Keratinocyte (primary cell): ENCODE data around the gene THBD. TPM values are rescaled to one million over a fixed set of nuclear protein-coding genes. Genes with fewer than 3 reads are reported as not detected.

Experiments
- DNase-seq: peaks from one replicate; pipeline ENCODE4 v3.0.0-alpha.2; 2011; ENCODE audit warnings: low read depth, missing footprints, low spot score
- FAIRE-seq: peaks from 2 replicates; lab custom pipeline; 2011; peaks lifted over from hg19 to GRCh38; lab: Jason Lieb, UNC
- H2AFZ ChIP-seq: 2 replicates; pipeline ENCODE4 v1.6.0; 2012; ENCODE audit warnings: low read length, control low read depth, inconsistent platforms; ENCODE audit not compliant: control insufficient read depth
- H3K27ac ChIP-seq: 2 replicates; pipeline ENCODE4 v1.5.1; 2011; ENCODE audit warnings: low read length; ENCODE audit not compliant: control insufficient read depth, insufficient read depth
- H3K27me3 ChIP-seq: 3 replicates; pipeline ENCODE4 v1.6.0; 2011; ENCODE audit warnings: low read length; ENCODE audit not compliant: control insufficient read depth, insufficient read depth; ENCODE audit errors: extremely low read depth
- H3K36me3 ChIP-seq, 2 experiments: 2 replicates in 1 of 2; 3 replicates in 1 of 2; pipeline ENCODE4 v1.5.1; 2011; ENCODE audit warnings: low read length in 2 of 2, mild to moderate bottlenecking in 1 of 2; ENCODE audit not compliant: control insufficient read depth in 2 of 2, insufficient read depth in 2 of 2; ENCODE audit errors: extremely low read depth in 1 of 2
- H3K4me1 ChIP-seq: 3 replicates; pipeline ENCODE4 v1.5.1; 2011; ENCODE audit warnings: low read length; ENCODE audit not compliant: control insufficient read depth, insufficient read depth; ENCODE audit errors: extremely low read depth
- H3K4me2 ChIP-seq: 3 replicates; pipeline ENCODE4 v1.6.0; 2011; ENCODE audit warnings: low read depth, low read length; ENCODE audit not compliant: control insufficient read depth, insufficient read depth; ENCODE audit errors: extremely low read depth
- H3K4me3 ChIP-seq, 3 experiments: fragments of 200-600 bp in 1 of 3; sonication (generic) in 1 of 3; 2 replicates in 2 of 3; 3 replicates in 1 of 3; pipeline ENCODE4 v1.5.1; 2011 to 2016; ENCODE audit warnings: low read length in 3 of 3, mild to moderate bottlenecking in 3 of 3, control low read depth in 2 of 3, inconsistent platforms in 1 of 3, low read depth in 1 of 3, mixed read lengths in 1 of 3, mixed run types in 1 of 3, moderate library complexity in 1 of 3; ENCODE audit not compliant: control insufficient read depth in 2 of 3, insufficient read depth in 2 of 3; ENCODE audit errors: extremely low read depth in 1 of 3
- H3K79me2 ChIP-seq: 2 replicates; pipeline ENCODE4 v1.6.0; 2012; ENCODE audit warnings: low read length; ENCODE audit not compliant: control insufficient read depth, insufficient read depth
- H3K9ac ChIP-seq: 3 replicates; pipeline ENCODE4 v1.6.0; 2011; ENCODE audit warnings: low read length; ENCODE audit not compliant: control insufficient read depth, insufficient read depth; ENCODE audit errors: extremely low read depth
- H3K9me1 ChIP-seq: 3 replicates; pipeline ENCODE4 v1.6.0; 2011; ENCODE audit warnings: low read length; ENCODE audit not compliant: control insufficient read depth, insufficient read depth; ENCODE audit errors: extremely low read depth
- H3K9me3 ChIP-seq: 2 replicates; pipeline ENCODE4 v1.5.1; 2012; ENCODE audit warnings: low read depth, low read length; ENCODE audit not compliant: control insufficient read depth
- H4K20me1 ChIP-seq: 3 replicates; pipeline ENCODE4 v1.6.0; 2011; ENCODE audit warnings: low read length; ENCODE audit not compliant: control insufficient read depth, insufficient read depth; ENCODE audit errors: extremely low read depth
- EZH2 ChIP-seq: IDR thresholded peaks from one replicate; pipeline ENCODE4 v1.6.1; 2012; ENCODE audit warnings: inconsistent platforms, mild to moderate bottlenecking, low read length, moderate library complexity
- dilution Hi-C: fragments of 300-500 bp; cut with MboI; formaldehyde crosslinking; loops from one replicate; pipeline ENCODE4 v1.7.0; 2020; ENCODE audit warnings: low sequenced_read_pairs; ENCODE audit not compliant: extremely low pct_ligation_motif_present
- polyA plus RNA-seq, 5 experiments: library from polyadenylated mRNA; depleted of rRNA in 3 of 5; stranded (reverse) in 3 of 5; stranded (forward) in 1 of 5; unstranded in 1 of 5; fragments of >200 nt; gene quantifications; 1 replicate in 1 of 5; 2 replicates in 3 of 5; 3 replicates in 1 of 5; pipeline versions ENCODE4 v1.2.1 to v1.2.3, GENCODE V29; 2011 to 2012; ENCODE audit warnings: missing spikeins in 2 of 5, low read depth in 1 of 5, low replicate concordance in 1 of 5
- TF ChIP-seq, protein P1 (sequence below), 3 experiments: IDR thresholded peaks in 1 of 3; conservative IDR thresholded peaks in 1 of 3; optimal IDR thresholded peaks in 1 of 3; 2 replicates in 2 of 3; 3 replicates in 1 of 3; pipeline versions ENCODE3 to v1.5.1; 2011; ENCODE audit warnings: low read length in 3 of 3, mild to moderate bottlenecking in 3 of 3, moderate library complexity in 2 of 3, control low read depth in 1 of 3, inconsistent platforms in 1 of 3; ENCODE audit not compliant: insufficient read depth in 2 of 3; ENCODE audit errors: extremely low read depth in 1 of 3

THBD gene
- polyA plus RNA-seq, 1 donor (not counting 4 experiments of a cell fraction or from before 2014, with no cell fraction given) = 4.7 TPM

GRCh38 chr20:23071398-23071797 is 21.9 kb upstream of the THBD start:
- no peak overlapping the region for H3K27ac ChIP-seq
- H3K9ac ChIP-seq = no peak overlapping the region
- H3K79me2 ChIP-seq = no peaks in the 10 kb centered on the region
- H3K9me1 ChIP-seq = no peaks in the 10 kb centered on the region
- H3K4me2 ChIP-seq = no peak overlapping the region
- FAIRE-seq (no peak), DNase-seq (no peak)
- no peaks in the 10 kb centered on the region for H3K27me3 ChIP-seq
- TF ChIP-seq EZH2 = no peak
- TF ChIP-seq, protein P1, sequence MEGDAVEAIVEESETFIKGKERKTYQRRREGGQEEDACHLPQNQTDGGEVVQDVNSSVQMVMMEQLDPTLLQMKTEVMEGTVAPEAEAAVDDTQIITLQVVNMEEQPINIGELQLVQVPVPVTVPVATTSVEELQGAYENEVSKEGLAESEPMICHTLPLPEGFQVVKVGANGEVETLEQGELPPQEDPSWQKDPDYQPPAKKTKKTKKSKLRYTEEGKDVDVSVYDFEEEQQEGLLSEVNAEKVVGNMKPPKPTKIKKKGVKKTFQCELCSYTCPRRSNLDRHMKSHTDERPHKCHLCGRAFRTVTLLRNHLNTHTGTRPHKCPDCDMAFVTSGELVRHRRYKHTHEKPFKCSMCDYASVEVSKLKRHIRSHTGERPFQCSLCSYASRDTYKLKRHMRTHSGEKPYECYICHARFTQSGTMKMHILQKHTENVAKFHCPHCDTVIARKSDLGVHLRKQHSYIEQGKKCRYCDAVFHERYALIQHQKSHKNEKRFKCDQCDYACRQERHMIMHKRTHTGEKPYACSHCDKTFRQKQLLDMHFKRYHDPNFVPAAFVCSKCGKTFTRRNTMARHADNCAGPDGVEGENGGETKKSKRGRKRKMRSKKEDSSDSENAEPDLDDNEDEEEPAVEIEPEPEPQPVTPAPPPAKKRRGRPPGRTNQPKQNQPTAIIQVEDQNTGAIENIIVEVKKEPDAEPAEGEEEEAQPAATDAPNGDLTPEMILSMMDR (optimal IDR thresholded peaks at IDR 0.05 in 1 of 3, IDR thresholded peaks at IDR 0.05 in 1 of 3, conservative IDR thresholded peaks at IDR 0.05 in 1 of 3; ENCODE audit: extremely low read depth in 1 of 3, insufficient read depth in 2 of 3, low read length in 3 of 3) = no peak
- H3K4me3 ChIP-seq = no peak overlapping the region
- dilution Hi-C loops = no loop called here
- H4K20me1 ChIP-seq = no peaks in the 10 kb centered on the region
- H2AFZ ChIP-seq = no peak overlapping the region
- no peaks in the 10 kb centered on the region for H3K9me3 ChIP-seq
- H3K4me1 ChIP-seq = no peaks in the 10 kb centered on the region
- no peaks in the 10 kb centered on the region for H3K36me3 ChIP-seq

GRCh38 chr20:23069108-23069507 is 19.6 kb upstream of the THBD start:
- Histone ChIP-seq H3K4me3 (no peak overlapping the region), H3K79me2 (no peaks in the 10 kb centered on the region), H3K4me1 (no peaks in the 10 kb centered on the region), H4K20me1 (no peaks in the 10 kb centered on the region), H3K9me1 (no peaks in the 10 kb centered on the region), H2AFZ (no peak overlapping the region), H3K36me3 (no peaks in the 10 kb centered on the region), H3K27me3 (no peaks in the 10 kb centered on the region), H3K27ac (no peak overlapping the region), H3K9me3 (no peaks in the 10 kb centered on the region), H3K4me2 (no peak overlapping the region), H3K9ac (no peak overlapping the region)
- no peak for FAIRE-seq
- TF ChIP-seq EZH2 = no peak
- TF ChIP-seq, protein P1 (optimal IDR thresholded peaks at IDR 0.05 in 1 of 3, IDR thresholded peaks at IDR 0.05 in 1 of 3, conservative IDR thresholded peaks at IDR 0.05 in 1 of 3; ENCODE audit: extremely low read depth in 1 of 3, insufficient read depth in 2 of 3, low read length in 3 of 3) = no peak
- no peak for DNase-seq
- dilution Hi-C loops = no loop called here
